RWPE2 (cell line): ENCODE results near the gene INPP5E.

Experiments used
- ATAC-seq: fragments of 200-7000 bp; cut with Tn5 transposase; 3 replicates; pipeline ENCODE4 v1.9.1; 2021; ENCODE audit warnings: low read depth
- DNase-seq: peaks from one replicate; pipeline ENCODE4 v3.0.0-alpha.2; 2020; ENCODE audit warnings: low spot score
- H3K27ac ChIP-seq: fragments of 450-650 bp; 2 replicates; pipeline ENCODE4 v1.5.1; 2017; ENCODE audit warnings: mild to moderate bottlenecking; ENCODE audit not compliant: poor library complexity, severe bottlenecking
- H3K27me3 ChIP-seq: fragments of 250-450 bp; sonication (Bioruptor Pico); 2 replicates; pipeline ENCODE4 v1.5.1; 2021; ENCODE audit warnings: mild to moderate bottlenecking, moderate library complexity; ENCODE audit not compliant: insufficient read depth, poor library complexity, severe bottlenecking
- H3K36me3 ChIP-seq: fragments of 250-450 bp; sonication (Bioruptor Pico); 2 replicates; pipeline ENCODE4 v1.5.1; 2020; ENCODE audit warnings: low read depth, mild to moderate bottlenecking, moderate library complexity
- H3K4me1 ChIP-seq: fragments of 250-450 bp; sonication (Bioruptor Pico); 2 replicates; pipeline ENCODE4 v1.5.1; 2021; ENCODE audit warnings: mild to moderate bottlenecking, moderate library complexity; ENCODE audit not compliant: insufficient read depth, poor library complexity, severe bottlenecking
- H3K4me3 ChIP-seq: fragments of 250-450 bp; sonication (Bioruptor Pico); 2 replicates; pipeline ENCODE4 v1.5.1; 2021; ENCODE audit warnings: mild to moderate bottlenecking, moderate library complexity; ENCODE audit not compliant: severe bottlenecking
- H3K9me3 ChIP-seq: fragments of 250-450 bp; sonication (Bioruptor Pico); 2 replicates; pipeline ENCODE4 v1.5.1; 2021; ENCODE audit warnings: mild to moderate bottlenecking, moderate library complexity; ENCODE audit not compliant: severe bottlenecking
- CTCF ChIP-seq: fragments of 450-650 bp; IDR thresholded peaks from one replicate; pipeline ENCODE4 v1.5.1; 2017; ENCODE audit warnings: mild to moderate bottlenecking, moderate library complexity; ENCODE audit not compliant: poor library complexity, severe bottlenecking

INPP5E gene

GRCh38 chr9:136482793-136483588 lies 43.3 kb upstream of the INPP5E start, which contains the start of gene SEC16A:
SEC16A (minus strand) TSS chr9:136483040; CDS start chr9:136477615, 5,425 bp downstream.
- peaks cover 25% of the 10 kb centered on the region for H3K36me3 ChIP-seq
- peaks cover 10% of the 10 kb centered on the region for H3K4me1 ChIP-seq
- peak within 1 kb of the TSS; percentile 82 for H3K27ac ChIP-seq
- no peaks in the 10 kb centered on the region for H3K9me3 ChIP-seq
- DNase-seq (peak; percentile 99), ATAC-seq (peak; percentile 47)
- no peak for TF ChIP-seq CTCF
- peak within 1 kb of the TSS; percentile 71 for H3K4me3 ChIP-seq
- H3K27me3 ChIP-seq = no peaks in the 10 kb centered on the region

GRCh38 chr9:136482046-136482792 lies 42.6 kb upstream of the INPP5E start:
- Histone ChIP-seq H3K4me1 (peaks cover 10% of the 10 kb centered on the region), H3K4me3 (peak overlapping the region; percentile 71), H3K27ac (peak overlapping the region; percentile 82), H3K27me3 (no peaks in the 10 kb centered on the region), H3K9me3 (no peaks in the 10 kb centered on the region), H3K36me3 (peaks cover 32% of the 10 kb centered on the region)
- DNase-seq (no peak), ATAC-seq (no peak)
- no peak for TF ChIP-seq CTCF

- no peak for TF ChIP-seq CTCF
- H3K27ac ChIP-seq = peak overlapping the region; percentile 82
- no peaks in the 10 kb centered on the region for H3K9me3 ChIP-seq
- ATAC-seq (no peak), DNase-seq (no peak)
- peak overlapping the region; percentile 71 for H3K4me3 ChIP-seq
- peaks cover 10% of the 10 kb centered on the region for H3K4me1 ChIP-seq
- peaks cover 39% of the 10 kb centered on the region for H3K36me3 ChIP-seq
- no peaks in the 10 kb centered on the region for H3K27me3 ChIP-seq
These were observed 41.9 kb upstream of the INPP5E start for GRCh38 chr9:136481558-136481957.

- no peak for TF ChIP-seq CTCF
- no peak for ATAC-seq
These were observed 36.9 kb upstream of the INPP5E start for GRCh38 chr9:136476369-136477150.

More at GRCh38 chr9:136476369-136477150, 36.9 kb upstream of the INPP5E start:
- DNase-seq = no peak
- peaks cover 89% of the 10 kb centered on the region for H3K36me3 ChIP-seq
- H3K27me3 ChIP-seq = no peaks in the 10 kb centered on the region
- no peaks in the 10 kb centered on the region for H3K9me3 ChIP-seq
- no peak overlapping the region for H3K27ac ChIP-seq
- H3K4me1 ChIP-seq = peaks cover 4% of the 10 kb centered on the region
- no peak overlapping the region for H3K4me3 ChIP-seq
